Stromal cell of bone marrow (primary cell): ENCODE measurements around the gene PSD2.

Experiments used
- DNase-seq: peaks from one replicate; pipeline ENCODE4 v3.0.0-alpha.2; 2012; ENCODE audit warnings: low read depth

The PSD2 gene

DNA sequence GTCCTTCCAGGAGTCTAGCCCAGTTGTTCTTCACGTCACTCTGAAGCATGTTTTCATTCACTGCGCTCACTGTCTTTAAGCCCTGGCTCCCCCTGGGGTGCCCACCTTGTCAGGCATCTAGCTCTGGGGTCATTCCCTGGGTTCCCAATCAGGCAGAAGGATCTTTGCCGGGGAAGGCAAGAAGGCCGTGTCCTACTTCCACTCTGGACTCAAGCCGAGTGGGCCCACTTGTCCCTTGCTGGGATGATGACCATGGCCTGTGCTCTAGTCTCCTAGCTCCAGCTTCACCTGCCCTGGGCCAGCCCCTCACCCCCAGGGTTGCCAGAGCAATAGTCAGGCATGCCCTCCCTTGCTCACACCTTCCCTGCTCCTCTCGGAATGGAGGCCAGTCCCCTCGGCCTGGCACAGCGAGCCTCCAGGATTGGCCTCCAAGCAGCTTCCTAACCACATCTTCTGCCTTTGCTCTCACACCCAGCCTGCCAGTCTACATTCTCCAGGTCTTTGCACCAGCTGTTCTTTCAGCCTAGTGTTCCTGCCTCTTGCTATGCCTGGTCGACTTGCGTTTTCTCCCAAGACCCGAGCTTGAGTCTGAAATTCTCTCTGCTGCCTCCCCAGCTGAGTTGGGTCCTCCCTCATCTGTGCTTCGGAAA, 32.2 kb upstream of the PSD2 start:
- DNase-seq = no peak

- no peak for DNase-seq
Measured at GRCh38 chr5:139763930-139764791, 31.4 kb upstream of the PSD2 start.

DNA sequence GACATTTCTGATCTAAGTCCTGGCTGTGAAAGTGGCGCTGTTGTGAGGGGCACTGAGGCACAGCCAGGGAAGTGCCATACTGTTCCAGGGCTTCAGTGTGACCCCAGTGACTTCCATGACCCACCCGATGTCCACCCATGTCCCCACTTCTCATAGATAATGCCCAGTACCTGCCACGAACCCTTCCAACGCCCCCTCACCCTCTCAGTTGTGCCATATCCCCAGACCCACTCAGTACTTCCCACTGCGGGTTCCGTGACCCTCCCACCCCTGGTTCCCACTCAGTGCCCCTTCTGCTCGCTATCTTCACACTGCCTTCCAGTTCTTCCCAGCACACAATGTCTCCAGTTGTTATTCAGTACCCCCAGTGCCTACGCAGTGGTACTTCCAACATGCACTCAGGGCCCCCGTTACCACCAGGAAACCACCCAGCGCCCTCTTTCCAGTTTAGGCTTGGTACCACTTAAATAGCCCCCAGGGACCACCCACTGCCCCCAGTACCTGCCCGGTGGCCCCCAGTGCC, 30.7 kb upstream of the PSD2 start:
- DNase-seq = no peak

DNA sequence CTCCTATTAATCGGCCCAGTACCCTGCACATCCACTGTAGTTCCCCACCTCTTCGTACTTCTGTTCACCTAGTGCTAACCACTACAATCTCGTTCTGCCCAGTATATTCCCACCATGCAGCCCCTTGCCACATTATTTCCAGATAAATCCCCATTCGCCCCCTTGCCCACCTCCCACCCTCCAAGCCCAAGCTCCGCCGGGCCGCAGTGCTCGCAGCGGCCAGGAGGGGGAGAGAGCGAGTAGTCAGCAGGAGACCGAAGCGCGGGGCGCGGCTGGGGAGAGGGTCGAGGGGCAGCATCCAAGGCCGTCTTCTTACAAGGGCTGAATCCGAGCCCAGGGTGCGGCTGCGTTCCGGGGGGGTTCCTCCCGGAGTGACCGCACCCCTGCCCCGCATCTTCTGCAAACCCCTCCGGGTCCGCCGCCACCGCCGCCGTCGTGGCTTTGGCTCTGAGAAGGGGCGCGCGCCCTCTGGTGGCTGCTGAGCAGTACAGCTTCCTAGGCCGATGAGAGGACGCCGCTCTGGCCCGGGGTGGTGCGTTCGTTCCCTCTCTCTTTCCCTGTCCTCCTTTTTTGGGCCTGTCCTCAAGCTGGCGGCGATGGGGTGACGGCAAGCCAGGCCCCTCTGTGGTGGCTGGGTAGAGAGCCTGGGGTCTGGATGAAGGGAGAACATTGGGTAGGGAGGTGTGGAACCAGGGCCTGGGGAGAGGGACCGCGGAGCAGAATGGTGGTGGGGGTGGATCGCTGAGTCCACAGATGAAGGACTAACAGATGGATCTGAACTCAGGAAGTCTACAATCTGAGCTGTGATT, 30.0 kb upstream of the PSD2 start:
- no peak for DNase-seq

DNA sequence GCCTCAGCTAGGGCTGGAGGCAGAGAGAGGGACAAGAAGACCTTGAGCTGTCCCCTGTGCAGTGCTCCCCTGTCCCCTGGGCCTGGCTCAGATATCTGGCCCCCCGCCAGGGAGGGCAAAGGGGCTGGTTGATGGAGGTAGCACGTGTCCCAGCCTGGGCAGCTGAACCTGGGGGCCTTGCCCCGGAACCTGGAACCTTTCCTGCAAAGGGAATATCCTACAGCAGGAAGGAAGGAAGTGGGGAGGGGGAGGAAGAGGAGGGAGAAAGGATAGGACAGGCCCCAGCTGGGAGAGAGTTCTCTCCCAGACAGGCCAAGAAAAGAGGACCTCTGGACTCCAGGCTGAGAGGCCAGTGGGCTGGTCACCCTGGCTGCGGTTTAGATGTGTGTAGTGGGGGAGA, 27.6 kb upstream of the PSD2 start:
- DNase-seq = no peak

- DNase-seq = no peak
Measured at GRCh38 chr5:139768807-139769465, 26.7 kb upstream of the PSD2 start.

- DNase-seq = no peak
Measured at GRCh38 chr5:139769477-139769876, 26.1 kb upstream of the PSD2 start.

- no peak for DNase-seq
Measured at GRCh38 chr5:139770722-139771121, 24.9 kb upstream of the PSD2 start.

DNA sequence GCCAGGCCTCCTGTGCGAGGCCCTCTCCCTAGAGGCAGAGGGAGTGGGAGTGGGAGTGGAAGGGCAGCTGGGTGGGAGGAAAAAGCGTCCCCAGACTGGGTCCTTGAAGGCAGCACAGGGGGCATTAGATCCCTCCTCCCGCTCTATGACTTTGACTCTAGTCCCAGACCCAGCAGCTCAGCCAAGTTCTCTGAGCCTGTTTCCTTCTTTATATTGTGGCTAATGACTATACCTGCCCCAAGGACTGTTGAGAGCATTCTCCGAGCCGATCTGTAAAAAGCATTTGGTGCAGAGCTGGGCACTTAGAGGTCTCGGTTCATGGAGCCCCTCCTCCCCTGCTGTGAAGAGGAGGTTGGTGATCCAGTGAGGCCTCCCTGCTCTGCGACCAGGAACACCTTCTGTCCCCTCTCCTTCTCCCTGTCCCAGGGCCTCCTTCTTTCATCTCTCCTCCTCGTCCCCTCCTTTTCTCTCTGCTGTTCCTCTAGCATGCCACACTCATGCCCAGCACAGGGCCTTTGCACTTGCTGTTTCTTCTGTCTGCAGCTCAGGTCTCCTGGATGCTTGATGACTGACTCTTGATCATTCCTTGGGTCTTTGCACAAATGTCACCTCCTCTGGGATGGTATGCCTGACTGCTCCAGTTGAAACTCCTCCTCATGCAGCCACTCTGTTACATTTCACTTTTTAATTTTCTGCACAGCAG, 23.4 kb upstream of the PSD2 start:
- no peak for DNase-seq

DNA sequence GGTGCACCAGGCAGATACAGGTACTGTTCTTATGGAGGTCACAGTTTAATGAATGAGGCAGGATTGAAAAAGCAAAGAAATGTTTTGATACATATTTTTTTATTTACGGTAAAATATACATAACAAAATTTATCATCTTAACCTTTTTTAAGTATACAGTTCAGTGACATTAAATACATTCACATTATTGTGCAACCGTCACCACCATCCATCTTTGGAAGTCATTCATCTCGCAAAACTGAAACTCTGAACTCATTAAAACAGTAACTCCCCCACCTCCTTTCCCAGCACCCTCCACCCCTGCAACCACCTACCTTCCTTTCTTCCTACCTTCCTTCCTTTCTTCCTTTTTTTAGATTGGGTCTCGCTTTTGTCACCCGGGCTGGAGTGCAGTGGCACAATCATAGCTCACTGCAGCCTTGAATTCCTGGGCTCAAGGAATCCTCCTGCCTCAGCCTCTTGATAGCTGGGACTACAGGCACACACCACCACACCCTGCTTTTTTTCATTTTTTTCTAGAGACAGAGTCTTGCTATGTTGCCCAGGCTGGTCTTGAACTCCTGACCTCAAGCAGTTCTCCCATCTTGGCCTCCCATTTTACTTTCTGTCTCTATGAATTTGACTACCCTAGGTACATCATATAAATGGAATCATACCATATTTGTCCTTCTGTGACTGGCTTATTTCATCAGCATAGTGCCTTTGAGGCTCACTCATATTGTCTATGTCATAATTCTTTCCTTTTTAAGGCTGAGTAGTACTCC, 22.5 kb upstream of the PSD2 start:
- no peak for DNase-seq

DNA sequence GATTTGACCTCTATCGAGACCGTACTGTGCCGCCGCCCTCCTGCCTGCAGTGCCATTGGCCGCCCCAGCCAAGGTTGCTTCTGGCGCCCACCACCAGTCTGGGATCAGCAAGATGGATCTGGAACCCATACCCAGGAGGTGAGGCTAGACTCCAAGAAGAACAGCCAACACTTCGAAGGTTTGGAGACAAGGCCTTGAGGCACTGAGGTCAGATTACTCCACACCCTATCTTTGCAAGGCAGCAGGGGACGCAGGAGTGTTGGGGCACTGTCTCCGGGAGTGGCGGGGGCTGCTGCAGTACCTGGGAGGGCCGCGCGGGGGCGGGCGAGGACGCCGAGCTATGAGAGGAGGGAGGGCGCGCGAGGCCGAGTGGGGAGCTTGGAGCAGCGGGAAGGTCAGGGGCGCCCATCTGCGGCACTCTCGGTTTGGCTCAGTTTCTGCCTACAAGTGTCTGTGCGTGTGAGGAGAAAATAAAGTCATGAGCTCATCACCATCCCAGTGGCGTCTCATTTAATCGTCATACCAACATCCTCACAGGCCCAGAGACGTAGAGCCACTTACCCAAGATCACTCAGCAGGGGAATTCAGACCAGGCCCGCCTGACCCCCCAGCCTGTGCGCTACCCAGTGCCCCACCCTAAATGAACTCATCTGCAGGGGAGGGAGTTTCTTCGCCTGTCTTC, 20.5 kb upstream of the PSD2 start:
- DNase-seq = peak; percentile 16

DNA sequence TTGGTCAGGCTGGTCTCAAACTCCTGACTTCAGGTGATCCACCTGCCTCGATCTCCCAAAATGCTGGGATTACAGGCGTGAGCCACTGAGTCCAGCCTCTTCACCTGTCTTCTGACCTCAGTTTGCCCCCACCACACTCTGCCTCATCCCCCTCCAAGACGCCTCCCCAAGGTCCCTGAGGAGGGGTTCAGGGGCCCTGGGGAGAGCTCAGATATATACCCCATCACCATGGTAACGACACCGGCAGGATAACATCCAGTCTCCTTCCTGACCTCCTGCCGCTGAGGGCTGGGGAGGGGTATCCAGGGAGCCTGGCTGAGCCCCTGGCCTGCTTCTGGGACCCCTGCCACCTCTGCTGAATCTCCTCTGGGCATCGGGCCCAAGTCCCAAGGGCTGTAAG, 19.7 kb upstream of the PSD2 start:
- DNase-seq = no peak

DNA sequence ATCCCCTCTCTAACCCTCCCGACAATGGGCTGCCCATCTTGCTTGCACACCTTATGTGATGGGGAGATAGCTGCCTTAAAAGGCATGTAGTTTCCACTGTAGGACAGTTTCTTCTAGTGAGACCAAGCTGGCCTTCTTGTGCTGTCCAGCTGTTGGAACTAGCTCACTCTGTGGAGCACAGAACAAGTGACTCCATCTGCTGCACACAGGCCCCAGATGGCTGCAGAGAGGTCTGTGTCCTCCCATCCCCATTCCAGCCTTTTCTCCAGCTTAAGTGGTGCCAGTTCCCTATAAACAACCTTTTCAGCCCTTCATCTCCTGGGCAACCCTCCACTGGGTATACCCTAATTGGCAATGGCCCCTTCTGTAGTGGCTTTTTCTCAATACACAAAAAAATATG, 18.7 kb upstream of the PSD2 start:
- no peak for DNase-seq

DNA sequence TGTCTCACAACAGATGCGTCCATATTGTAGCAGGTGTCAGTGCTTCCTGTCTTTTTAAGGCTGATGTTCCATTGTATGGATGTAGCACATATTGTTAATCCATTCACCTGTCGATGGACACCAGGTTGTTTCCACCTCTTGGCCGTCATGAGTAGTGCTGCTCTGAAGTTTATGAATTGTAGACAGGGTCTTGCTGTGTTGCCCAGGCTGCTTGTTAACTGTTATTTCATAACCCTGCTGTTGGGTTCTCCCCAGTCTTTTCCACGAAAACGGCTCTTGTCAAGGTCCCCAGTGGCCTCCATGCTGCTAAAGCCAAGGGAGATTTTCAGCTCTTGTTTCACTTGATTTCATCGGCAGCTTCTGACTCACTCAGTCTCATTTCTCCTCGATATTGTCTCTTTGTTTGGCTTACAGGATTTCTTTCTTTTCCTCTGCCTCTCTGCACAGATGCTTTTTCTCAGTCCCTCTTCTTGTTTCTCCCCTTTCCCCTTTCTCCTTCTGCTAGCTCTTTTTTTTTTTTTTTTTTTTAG, 12.1 kb upstream of the PSD2 start:
- peak; percentile 65 for DNase-seq

DNA sequence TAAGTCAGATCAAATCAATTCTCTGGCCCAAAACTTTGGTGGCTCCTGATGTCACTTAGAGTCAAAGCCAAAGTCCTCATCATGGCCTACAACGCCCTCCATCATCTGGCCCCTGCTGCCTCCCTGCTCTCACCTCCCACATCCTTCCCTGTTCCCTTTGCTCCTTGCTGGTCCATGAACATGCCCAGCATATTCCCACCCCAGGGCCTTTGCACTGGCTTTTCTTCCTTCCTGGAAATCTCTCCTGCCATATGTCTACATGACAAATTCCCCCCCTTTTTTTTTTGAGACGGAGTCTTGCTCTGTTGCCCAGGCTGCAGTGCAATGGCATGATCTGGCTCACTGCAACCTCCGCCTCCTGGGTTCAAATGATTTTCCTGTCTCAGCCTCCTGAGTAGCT, 11.1 kb upstream of the PSD2 start:
- DNase-seq = no peak

GRCh38 chr5:139787257-139787567, 8.4 kb upstream of the PSD2 start:
- DNase-seq = no peak

DNA sequence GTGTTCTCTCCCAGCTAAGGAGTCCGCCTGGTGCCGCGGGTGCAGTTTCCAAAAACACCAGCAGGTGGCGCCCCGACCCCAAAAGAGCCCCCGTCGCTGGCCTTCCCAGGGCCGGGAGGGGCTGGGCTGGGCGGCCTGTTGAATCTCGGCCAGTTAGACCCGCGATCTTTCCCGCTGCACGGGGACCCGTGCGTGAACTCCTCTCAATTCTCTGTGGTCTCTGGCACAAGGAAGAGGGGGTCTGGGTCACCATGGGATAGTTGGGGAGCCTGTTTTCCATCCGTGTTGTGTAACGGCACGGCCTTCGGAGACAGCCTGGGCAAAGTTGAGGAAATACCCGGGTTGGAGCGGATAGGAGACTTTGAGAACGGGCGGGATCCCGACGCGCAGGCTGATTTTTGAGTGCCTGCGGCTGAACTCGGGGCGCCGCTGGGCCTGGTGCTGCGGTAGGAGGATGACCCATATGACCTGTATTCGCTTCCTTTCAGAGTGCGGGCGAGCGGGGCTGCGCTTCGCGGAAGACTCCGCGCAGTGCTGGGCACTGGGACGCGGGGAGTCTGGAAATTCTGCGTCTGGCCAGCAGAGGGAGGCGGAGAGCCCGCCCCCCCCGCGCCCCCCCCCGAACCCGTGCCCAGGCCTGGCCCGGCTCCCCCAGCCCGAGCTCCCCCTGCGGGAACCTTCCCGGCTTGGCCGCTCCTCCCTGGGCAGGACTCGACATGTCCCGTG, 7.9 kb upstream of the PSD2 start:
- peak; percentile 54 for DNase-seq

GRCh38 chr5:139788294-139788910, 7.2 kb upstream of the PSD2 start:
- no peak for DNase-seq
